ENCODE data around the gene MVP.
A peak's percentile ranks its signal among the peaks of the same experiment; 100 is the strongest.

MVP gene

GRCh38 chr16:29804455-29805231 lies 15.6 kb upstream of the MVP start:
- DNase-seq, result peak in 1 of 6 experiments; percentile 49

GRCh38 chr16:29805232-29806098 lies 14.8 kb upstream of the MVP start:
- DNase-seq, result peak; percentile 96 to 98 (median 97)

- DNase-seq, result peak in 1 of 6 experiments; percentile 89
These were observed 14.1 kb upstream of the MVP start, which contains the start of gene MAZ for GRCh38 chr16:29806099-29806579. Gene MAZ (plus strand): TSS chr16:29806529. CDS start chr16:29806702, 173 bp downstream.

- DNase-seq, result peak in 5 of 6 experiments; percentile 36 to 51 (median 48)
These were observed 13.4 kb upstream of the MVP start for GRCh38 chr16:29806641-29807425.

- peak; percentile 84 to 96 (median 91) for DNase-seq
These were observed 12.6 kb upstream of the MVP start for GRCh38 chr16:29807426-29808218.

- DNase-seq, result no peak
These were observed 11.9 kb upstream of the MVP start for GRCh38 chr16:29808219-29808900.

- no peak for DNase-seq
These were observed 11.1 kb upstream of the MVP start for GRCh38 chr16:29809031-29809747.

- DNase-seq, result peak in 4 of 6 experiments; percentile 15 to 33 (median 24)
These were observed 10.2 kb upstream of the MVP start for GRCh38 chr16:29809850-29810698.

GRCh38 chr16:29810699-29811169 lies 9.5 kb upstream of the MVP start:
- no peak for DNase-seq

GRCh38 chr16:29811170-29811895 lies 8.9 kb upstream of the MVP start:
- DNase-seq, result peak; percentile 38 to 69 (median 57)

- DNase-seq, result peak in 4 of 6 experiments; percentile 28 to 63 (median 32)
These were observed 8.2 kb upstream of the MVP start, which contains the start of gene PRRT2 for GRCh38 chr16:29811896-29812665. Gene PRRT2 (plus strand): TSS chr16:29812193. CDS start chr16:29813055, 862 bp downstream.

- DNase-seq, result no peak
These were observed 7.3 kb upstream of the MVP start for GRCh38 chr16:29812754-29813643.

- no peak for DNase-seq
These were observed 6.4 kb upstream of the MVP start for GRCh38 chr16:29813644-29814562.

GRCh38 chr16:29814592-29814991 lies 5.7 kb upstream of the MVP start:
- no peak for DNase-seq

- peak in 3 of 6 experiments; percentile 33 to 80 (median 65) for DNase-seq
These were observed 5.1 kb upstream of the MVP start for GRCh38 chr16:29815032-29815721.

Measured in stimulated activated naive CD4-positive, alpha-beta T cell (primary cell).